Caco-2 (cell line): Measurements from ENCODE around the gene TCIRG1. TPM values are rescaled to one million over a fixed set of nuclear protein-coding genes. Genes with fewer than 3 reads are reported as not detected.

Source experiments
- BruUV-seq: library from RNA; stranded (reverse); fragments of 400-500 nt; replicated peaks from 2 replicates; lab custom pipeline; 2021; lab: Mats Ljungman, UMichigan
- CTCF ChIA-PET: fragments of 300-600 bp; sonication (Branson Sonifier 250); formaldehyde crosslinking; loops from one replicate; lab custom pipeline; 2022; ENCODE audit warnings: antibody characterized with exemption; lab: Charles Lee
- POLR2A ChIA-PET: fragments of 300-600 bp; sonication (Branson Sonifier 250); formaldehyde crosslinking; loops from one replicate; lab custom pipeline; 2022; ENCODE audit warnings: antibody characterized with exemption; lab: Charles Lee
- DNase-seq, 2 experiments: peaks; one replicate each; pipeline versions ENCODE4 v3.0.0 to v3.0.0-alpha.2; 2020 to 2022
- H3K27me3 ChIP-seq: replicated peaks from 2 replicates; pipeline ENCODE4 v1.6.0; 2011; ENCODE audit warnings: low read length; ENCODE audit not compliant: control insufficient read depth, insufficient read depth
- H3K36me3 ChIP-seq: 2 replicates; pipeline ENCODE4 v1.5.1; 2011; ENCODE audit warnings: low read length; ENCODE audit not compliant: control insufficient read depth, insufficient read depth
- H3K4me1 ChIP-seq: fragments of 250-450 bp; sonication (Bioruptor Pico); 2 replicates; pipeline ENCODE4 v1.5.1; 2020; ENCODE audit warnings: mild to moderate bottlenecking
- H3K4me3 ChIP-seq: 2 replicates; pipeline ENCODE4 v1.5.1; 2011; ENCODE audit warnings: low read depth, mild to moderate bottlenecking, control low read depth, low read length
- H3K9me3 ChIP-seq: fragments of 250-450 bp; sonication (Bioruptor Pico); 2 replicates; pipeline ENCODE4 v1.5.1; 2020; ENCODE audit warnings: mild to moderate bottlenecking, moderate library complexity
- H3K27ac Mint-ChIP-seq: one replicate; pipeline ENCODE4 v1.8.0; 2022; ENCODE audit warnings: mixed read lengths; ENCODE audit not compliant: unreplicated experiment
- H3K27me3 Mint-ChIP-seq: one replicate; pipeline ENCODE4 v1.8.0; 2022; ENCODE audit warnings: mixed read lengths; ENCODE audit not compliant: insufficient read depth, unreplicated experiment
- H3K36me3 Mint-ChIP-seq: one replicate; pipeline ENCODE4 v1.8.0; 2022; ENCODE audit warnings: mild to moderate bottlenecking, mixed read lengths; ENCODE audit not compliant: insufficient read depth, unreplicated experiment
- H3K4me1 Mint-ChIP-seq: one replicate; pipeline ENCODE4 v1.8.0; 2022; ENCODE audit warnings: low read depth, mixed read lengths; ENCODE audit not compliant: unreplicated experiment
- H3K4me3 Mint-ChIP-seq: one replicate; pipeline ENCODE4 v1.8.0; 2022; ENCODE audit warnings: mild to moderate bottlenecking, moderate library complexity, mixed read lengths; ENCODE audit not compliant: unreplicated experiment
- H3K9me3 Mint-ChIP-seq: one replicate; pipeline ENCODE4 v1.8.0; 2022; ENCODE audit warnings: mixed read lengths; ENCODE audit not compliant: unreplicated experiment
- CTCF ChIP-seq, 2 experiments: fragments of 200-600 bp in 1 of 2; IDR thresholded peaks; 1 replicate in 1 of 2; 2 replicates in 1 of 2; pipeline versions ENCODE4 v1.5.1 to v1.8.0; 2011 to 2022; ENCODE audit warnings: antibody characterized with exemption in 1 of 2, control low read depth in 1 of 2, inconsistent platforms in 1 of 2, low read depth in 1 of 2, low read length in 1 of 2, mild to moderate bottlenecking in 1 of 2, moderate library complexity in 1 of 2; ENCODE audit not compliant: insufficient read depth in 1 of 2, severe bottlenecking in 1 of 2, unreplicated experiment in 1 of 2
- intact Hi-C: fragments of 100-400 bp; cut with micrococcal nuclease; formaldehyde crosslinking; loops from one replicate; pipeline ENCODE4 v1.10.0; 2022; ENCODE audit not compliant: unreplicated experiment
- microRNA-seq: library from miRNA; unstranded; fragments of <30 nt; microRNA quantifications from one replicate; pipeline ENCODE4 v1.2.0, GENCODE V29; 2022
- total RNA-seq: library from RNA; stranded (reverse); gene quantifications from 2 replicates; pipeline ENCODE4 v1.2.3, GENCODE V29; 2022

The TCIRG1 gene
- total RNA-seq, 1 experiment from 2014 or later, result 2.7 TPM

- no TSS peak for BruUV-seq
- peak; percentile 65 to 72 for DNase-seq
- H3K4me1 ChIP-seq, result peaks cover 20% of the 10 kb centered on the region
- H3K27me3 ChIP-seq, result no peaks in the 10 kb centered on the region
- CTCF ChIA-PET, result interaction anchor here (1.3 kb wide), 1 partner anchor 109 kb away, joined by 12 read pairs; no protein-coding TSS in a partner anchor
- POLR2A ChIA-PET, result interaction anchor here (0.5 to 0.7 kb wide), 3 partner anchors 13 to 47 kb away, joined by 3 read pairs; partner anchors contain the start of gene CHKA
- H3K27me3 Mint-ChIP-seq, result no peaks in the 10 kb centered on the region
- peak overlapping the region; percentile 61 for H3K27ac Mint-ChIP-seq
- H3K4me3 ChIP-seq, result no peak overlapping the region
- H3K4me1 Mint-ChIP-seq, result peaks cover 48% of the 10 kb centered on the region
- peaks cover 1% of the 10 kb centered on the region; the same call in 1 of the 2 replicates for H3K36me3 ChIP-seq
- intact Hi-C loops, result no loop called here
- no peaks in the 10 kb centered on the region for H3K9me3 Mint-ChIP-seq
- H3K4me3 Mint-ChIP-seq, result peak overlapping the region; percentile 57
- no peak for TF ChIP-seq CTCF (IDR thresholded peaks at IDR 0.05; ENCODE audit: insufficient read depth in 1 of 2, low read depth in 1 of 2, low read length in 1 of 2, severe bottlenecking in 1 of 2, unreplicated experiment in 1 of 2)
- H3K36me3 Mint-ChIP-seq, result peaks cover 57% of the 10 kb centered on the region
- no peaks in the 10 kb centered on the region for H3K9me3 ChIP-seq
Observed at GRCh38 chr11:68099474-68100405, 60.9 kb downstream of the TCIRG1 start.

Small RNA genes lying within 50 kb of the gene (microRNA-seq; reads per million reads assigned to microRNA genes)
- gene MIR4691 (not detected), gene MIR6753 (not detected), gene MIR7113 (2.8 reads per million, percentile 16 among the genes with 10 or more reads in this experiment)

Other genes with a start within 250 kb of the TCIRG1 start
- gene UNC93B1, start 34.9 kb upstream of the TCIRG1 start, total RNA-seq, result 26.5 and 29.3 TPM in 2 replicates
- gene ALDH3B1, start 28.7 kb upstream of the TCIRG1 start, total RNA-seq, result 8.2 and 9.1 TPM in 2 replicates
- 309 and 334 TPM in 2 replicates for gene NDUFS8, start 8.3 kb upstream of the TCIRG1 start, total RNA-seq
- gene CHKA, start 82.4 kb downstream of the TCIRG1 start, total RNA-seq, result 169 TPM in 2 replicates
- gene KMT5B, start 174.3 kb downstream of the TCIRG1 start, total RNA-seq, result 89.1 and 91.2 TPM in 2 replicates
- 79.8 and 83.2 TPM in 2 replicates for gene C11orf24, start 232.9 kb downstream of the TCIRG1 start, total RNA-seq